Coronary artery (tissue), 2 donors: ENCODE results near the gene LRG1.

Experiments used
- DNase-seq: peaks from one replicate; pipeline ENCODE4 v3.0.0-alpha.2; 2017; ENCODE audit warnings: low spot score
- H3K27ac ChIP-seq, 2 donors: fragments of 200-600 bp; sonication (generic); one replicate each; pipeline ENCODE4 v1.5.1; 2016 to 2019
- H3K4me3 ChIP-seq: fragments of 200-600 bp; sonication (generic); 2 replicates; pipeline ENCODE4 v1.5.1; 2016; ENCODE audit warnings: mild to moderate bottlenecking, moderate library complexity
- TF ChIP-seq, protein P1 (sequence below): fragments of 200-600 bp; sonication (generic); IDR thresholded peaks from one replicate; pipeline ENCODE4 v1.5.1; 2019; ENCODE audit warnings: antibody characterized with exemption

LRG1 gene

DNA sequence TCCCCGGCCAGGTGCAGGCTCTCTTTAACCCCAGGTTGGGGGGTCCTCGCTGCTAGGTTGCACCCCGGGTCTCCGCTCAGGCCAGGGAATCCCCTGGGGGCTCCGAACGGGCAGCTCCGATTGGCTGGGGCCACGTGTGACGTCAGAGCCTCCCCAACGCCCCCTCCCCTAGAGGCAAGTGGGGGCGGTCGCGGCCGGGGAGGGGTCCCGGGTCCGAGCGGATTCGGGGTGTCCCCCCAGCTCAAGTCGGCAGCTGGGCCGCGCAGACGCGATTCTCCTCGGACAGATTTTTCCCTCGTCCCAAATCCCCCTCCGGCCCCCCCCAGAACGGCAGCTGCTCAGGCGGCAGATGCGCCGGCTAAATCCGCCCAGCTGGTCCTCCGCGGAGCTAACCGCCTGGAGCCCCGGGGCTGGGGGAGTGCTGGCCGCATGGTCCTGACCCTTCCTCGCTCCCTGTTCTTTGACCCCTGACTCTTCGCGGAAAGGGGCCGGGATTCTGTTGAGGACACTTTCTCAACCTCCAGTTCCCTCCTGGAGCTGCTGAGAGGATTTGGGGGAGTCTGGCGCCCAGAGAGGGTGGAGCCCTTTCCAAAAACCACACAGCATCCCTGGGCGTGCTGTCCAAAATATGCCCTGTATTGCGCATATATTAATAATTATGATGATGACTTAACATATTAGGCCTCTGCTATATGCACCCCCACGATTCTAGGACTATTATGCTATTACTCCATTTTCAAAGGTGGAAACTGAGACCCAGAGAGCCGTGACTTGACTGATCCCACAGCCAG lies 45.0 kb upstream of the LRG1 start:
- peak overlapping the region; percentile 59 for H3K4me3 ChIP-seq
- TF ChIP-seq, protein P1, sequence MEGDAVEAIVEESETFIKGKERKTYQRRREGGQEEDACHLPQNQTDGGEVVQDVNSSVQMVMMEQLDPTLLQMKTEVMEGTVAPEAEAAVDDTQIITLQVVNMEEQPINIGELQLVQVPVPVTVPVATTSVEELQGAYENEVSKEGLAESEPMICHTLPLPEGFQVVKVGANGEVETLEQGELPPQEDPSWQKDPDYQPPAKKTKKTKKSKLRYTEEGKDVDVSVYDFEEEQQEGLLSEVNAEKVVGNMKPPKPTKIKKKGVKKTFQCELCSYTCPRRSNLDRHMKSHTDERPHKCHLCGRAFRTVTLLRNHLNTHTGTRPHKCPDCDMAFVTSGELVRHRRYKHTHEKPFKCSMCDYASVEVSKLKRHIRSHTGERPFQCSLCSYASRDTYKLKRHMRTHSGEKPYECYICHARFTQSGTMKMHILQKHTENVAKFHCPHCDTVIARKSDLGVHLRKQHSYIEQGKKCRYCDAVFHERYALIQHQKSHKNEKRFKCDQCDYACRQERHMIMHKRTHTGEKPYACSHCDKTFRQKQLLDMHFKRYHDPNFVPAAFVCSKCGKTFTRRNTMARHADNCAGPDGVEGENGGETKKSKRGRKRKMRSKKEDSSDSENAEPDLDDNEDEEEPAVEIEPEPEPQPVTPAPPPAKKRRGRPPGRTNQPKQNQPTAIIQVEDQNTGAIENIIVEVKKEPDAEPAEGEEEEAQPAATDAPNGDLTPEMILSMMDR = no peak
- no peak for DNase-seq
- H3K27ac ChIP-seq = no peak overlapping the region

DNA sequence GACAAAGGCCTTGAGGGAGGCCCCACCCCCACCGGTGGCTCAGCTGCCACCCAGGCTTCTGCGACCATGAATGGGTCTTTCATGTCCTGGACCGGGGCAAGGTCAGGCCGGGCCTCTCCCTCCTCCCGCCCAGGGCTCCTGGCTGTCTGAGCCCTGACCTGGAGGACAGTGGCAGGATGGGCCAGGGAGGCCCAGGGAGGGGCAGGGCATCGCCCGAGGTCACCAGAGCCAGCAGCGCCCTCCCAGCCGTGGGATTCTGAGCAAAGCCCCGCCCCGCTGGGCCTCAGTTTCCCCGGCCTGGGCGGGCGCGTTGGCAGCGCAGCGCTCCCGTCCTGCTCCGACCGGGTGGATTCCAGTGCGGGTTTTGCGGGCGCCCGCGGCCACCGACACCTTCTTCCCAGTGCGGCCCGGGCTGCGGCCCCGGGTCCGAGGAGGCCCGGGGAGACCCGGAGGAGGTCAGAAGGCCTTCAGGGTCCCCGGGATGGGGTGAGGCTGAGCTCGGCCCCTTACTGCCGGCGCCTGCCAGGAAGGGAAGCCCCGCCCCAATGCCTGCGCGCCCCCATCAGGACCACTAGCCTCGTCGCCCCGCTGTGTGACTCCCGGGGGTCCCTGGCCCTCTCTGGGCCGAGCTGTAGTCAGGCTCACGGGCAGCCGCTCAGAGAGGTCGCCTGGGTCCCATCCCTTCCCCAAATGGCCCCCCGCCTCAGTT lies 44.3 kb upstream of the LRG1 start:
- Histone ChIP-seq H3K4me3 (peak overlapping the region; percentile 59), H3K27ac (no peak overlapping the region)
- TF ChIP-seq, protein P1 = no peak
- DNase-seq = no peak

DNA sequence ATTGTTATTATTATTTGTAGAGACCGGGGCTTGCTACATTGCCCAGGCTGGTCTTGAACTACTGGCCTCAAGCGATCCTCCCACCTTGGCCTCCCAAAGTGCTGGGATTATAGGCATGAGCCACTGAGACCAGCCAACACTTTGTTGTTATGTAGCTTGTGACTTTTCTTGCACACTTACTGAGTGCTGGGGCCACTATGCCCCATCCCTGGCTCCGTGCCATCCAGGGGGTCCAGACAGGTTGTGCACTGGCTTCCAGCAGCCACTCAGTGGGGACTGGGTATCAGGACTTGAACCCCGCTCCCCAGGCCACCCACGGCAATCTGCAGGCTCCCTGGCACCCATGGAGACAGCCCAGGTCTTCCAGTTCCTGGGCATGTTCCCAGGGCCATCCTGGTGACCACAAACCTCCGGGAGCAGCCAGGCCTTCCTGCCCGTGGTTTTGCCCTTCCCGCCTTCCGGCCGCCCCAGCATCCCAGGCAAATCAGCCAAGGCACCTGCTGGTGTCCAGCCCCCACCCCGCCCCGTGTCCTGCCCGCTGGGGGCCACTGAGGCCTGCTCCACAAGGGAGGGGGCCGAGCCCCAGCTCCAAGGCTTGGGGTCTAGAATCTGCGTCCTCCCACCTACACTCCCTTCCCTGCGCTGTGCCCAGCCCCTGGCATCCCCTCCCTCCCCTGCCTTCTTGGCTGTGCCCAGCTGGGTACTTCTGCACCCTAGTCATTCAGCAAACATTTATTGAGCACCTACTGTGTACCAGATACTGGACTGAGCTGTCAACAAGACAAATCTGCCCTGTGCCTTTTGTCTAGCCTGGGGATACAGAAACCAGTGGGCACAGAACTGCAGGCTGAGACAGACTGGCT lies 43.4 kb upstream of the LRG1 start:
- TF ChIP-seq, protein P1 = no peak
- DNase-seq = no peak
- Histone ChIP-seq H3K4me3 (no peak overlapping the region), H3K27ac (no peak overlapping the region)

DNA sequence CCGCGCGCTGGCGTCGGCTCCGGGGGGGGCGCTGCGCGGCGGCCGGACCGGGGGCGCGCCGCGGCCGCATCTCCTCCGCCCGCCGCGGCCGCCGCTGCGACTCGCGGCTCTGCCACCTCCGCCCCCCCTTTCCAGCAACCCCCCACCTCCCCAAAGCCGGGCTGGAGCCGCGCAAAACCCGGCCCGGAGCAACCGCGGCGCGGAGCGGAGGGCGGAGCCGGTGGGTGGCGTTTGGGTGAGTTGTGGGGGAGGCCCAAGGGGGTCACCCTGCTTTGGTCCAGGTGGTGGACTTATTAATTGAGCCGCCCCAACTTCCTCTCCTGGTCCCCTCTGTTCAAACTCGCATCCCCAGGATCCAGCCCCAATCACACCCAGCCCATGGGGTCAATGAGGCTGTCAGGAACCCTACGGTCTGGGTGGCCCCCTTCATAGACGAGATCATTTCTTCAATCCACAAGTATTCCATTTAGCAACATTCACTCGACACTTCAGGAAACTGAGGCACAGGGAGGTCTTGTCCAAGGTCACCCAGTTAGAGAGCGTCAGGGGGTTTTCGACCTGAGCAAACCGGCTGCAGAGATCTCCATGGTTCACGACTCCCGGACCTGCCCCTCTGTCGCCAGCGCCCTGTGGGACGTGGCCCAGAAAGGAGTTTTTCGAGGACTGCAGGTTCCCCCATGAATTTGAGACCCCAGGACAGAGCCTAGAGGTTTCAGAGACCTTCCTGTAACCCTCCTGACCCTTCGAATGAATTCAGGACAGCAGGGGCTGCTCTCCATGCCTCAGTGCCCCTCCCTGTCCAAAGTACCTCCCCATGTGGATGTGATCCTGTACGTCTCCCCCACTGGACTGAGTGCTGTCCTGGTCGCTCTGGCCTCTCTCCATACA lies 42.1 kb upstream of the LRG1 start:
- H3K27ac ChIP-seq = peak overlapping the region in 1 of 2 donors; percentile 35
- TF ChIP-seq, protein P1 = no peak
- H3K4me3 ChIP-seq = peak overlapping the region; percentile 59
- DNase-seq = no peak

DNA sequence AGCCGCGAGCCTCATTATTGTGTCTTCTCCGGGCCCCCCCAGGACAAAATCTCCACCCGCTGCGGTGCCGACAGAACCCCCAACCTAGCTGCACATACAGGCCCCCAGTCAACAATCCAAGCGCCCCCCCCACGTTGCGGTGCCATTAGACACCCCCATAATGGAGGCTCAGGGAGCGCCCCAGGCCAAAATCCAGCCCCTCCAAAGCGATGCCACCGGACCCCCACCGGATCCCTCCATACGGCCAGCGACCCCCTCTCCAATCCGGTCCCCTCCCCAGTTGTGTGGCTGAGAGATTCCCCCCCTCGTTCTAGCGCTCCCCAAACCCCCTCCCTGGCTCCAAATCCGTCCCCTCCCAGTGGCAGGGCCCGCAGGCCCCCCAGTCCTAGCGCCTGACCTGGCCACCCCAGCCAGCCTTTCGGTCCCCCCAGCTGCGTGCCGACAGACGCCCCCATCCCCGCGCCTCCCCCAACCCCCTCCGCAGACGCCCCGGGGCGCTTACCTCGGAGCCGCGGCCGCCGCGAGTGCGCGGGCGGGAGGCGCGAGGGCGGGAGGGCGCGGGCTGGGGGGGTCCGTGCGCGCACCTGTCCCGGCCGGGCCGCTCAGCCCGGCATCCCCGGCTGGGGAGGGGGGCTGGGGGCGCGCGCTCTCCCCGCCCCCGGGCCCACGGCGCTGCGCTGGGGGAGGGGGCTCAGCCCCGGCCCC lies 41.3 kb upstream of the LRG1 start:
- peak overlapping the region in 1 of 2 donors; percentile 35 for H3K27ac ChIP-seq
- DNase-seq = no peak
- TF ChIP-seq, protein P1 = no peak
- peak overlapping the region; percentile 59 for H3K4me3 ChIP-seq
